H1 (cell line): ENCODE measurements around the gene SLC25A38.

Source experiments
- CTCF ChIP-seq, 3 experiments: IDR thresholded peaks; 1 replicate in 2 of 3; 2 replicates in 1 of 3; pipeline versions ENCODE4 v1.5.1 to v1.6.1; 2011; ENCODE audit warnings: low read length in 3 of 3, mild to moderate bottlenecking in 3 of 3, inconsistent platforms in 2 of 3, low read depth in 1 of 3, moderate library complexity in 1 of 3; ENCODE audit not compliant: insufficient read depth in 1 of 3; ENCODE audit errors: control extremely low read depth in 1 of 3
- EZH2 ChIP-seq: fragments of 200-600 bp; sonication (generic); IDR thresholded peaks from 2 replicates; pipeline ENCODE4 v1.7.1; 2012; ENCODE audit warnings: low read depth, mild to moderate bottlenecking, moderate library complexity, low read length, inconsistent platforms; ENCODE audit not compliant: severe bottlenecking
- POLR2A ChIP-seq, 2 experiments: IDR thresholded peaks; 1 replicate in 1 of 2; 2 replicates in 1 of 2; pipeline ENCODE4 v1.6.1; 2011; ENCODE audit warnings: low read depth in 2 of 2, low read length in 2 of 2, mild to moderate bottlenecking in 2 of 2; ENCODE audit errors: control extremely low read depth in 1 of 2
- TAF1 ChIP-seq: IDR thresholded peaks from 2 replicates; pipeline ENCODE4 v1.6.1; 2011; ENCODE audit warnings: mild to moderate bottlenecking, low read depth, low read length

GRCh38 chr3:39409514-39410136 is 26.5 kb downstream of the SLC25A38 start:
- no peak for TF ChIP-seq EZH2
- no peak for TF ChIP-seq CTCF (IDR thresholded peaks at IDR 0.05; ENCODE audit: control extremely low read depth in 1 of 3, insufficient read depth in 1 of 3, low read depth in 1 of 3, low read length in 3 of 3)
- TF ChIP-seq TAF1: no peak
- TF ChIP-seq POLR2A (IDR thresholded peaks at IDR 0.05; ENCODE audit: control extremely low read depth in 1 of 2, low read depth in 2 of 2, low read length in 2 of 2): peak in 1 of 2 experiments; percentile 57; a peak in 1 of 3 replicates
